HG03457 (cell line): ENCODE results near the gene MGAT5.
"Not testable (repeated sequence)": the region's sequence is repeated elsewhere in the genome, so short reads cannot be mapped to it uniquely, and the experiment has no call there.

Experiments used
- ATAC-seq: cut with Tn5 transposase; IDR thresholded peaks from one replicate; pipeline ENCODE4 v1.9.1; 2021; ENCODE audit warnings: moderate number of reproducible peaks; ENCODE audit not compliant: unreplicated experiment

The MGAT5 gene

GRCh38 chr2:134458950-134459349 lies 205.1 kb downstream of the MGAT5 start:
- ATAC-seq: no peak

DNA sequence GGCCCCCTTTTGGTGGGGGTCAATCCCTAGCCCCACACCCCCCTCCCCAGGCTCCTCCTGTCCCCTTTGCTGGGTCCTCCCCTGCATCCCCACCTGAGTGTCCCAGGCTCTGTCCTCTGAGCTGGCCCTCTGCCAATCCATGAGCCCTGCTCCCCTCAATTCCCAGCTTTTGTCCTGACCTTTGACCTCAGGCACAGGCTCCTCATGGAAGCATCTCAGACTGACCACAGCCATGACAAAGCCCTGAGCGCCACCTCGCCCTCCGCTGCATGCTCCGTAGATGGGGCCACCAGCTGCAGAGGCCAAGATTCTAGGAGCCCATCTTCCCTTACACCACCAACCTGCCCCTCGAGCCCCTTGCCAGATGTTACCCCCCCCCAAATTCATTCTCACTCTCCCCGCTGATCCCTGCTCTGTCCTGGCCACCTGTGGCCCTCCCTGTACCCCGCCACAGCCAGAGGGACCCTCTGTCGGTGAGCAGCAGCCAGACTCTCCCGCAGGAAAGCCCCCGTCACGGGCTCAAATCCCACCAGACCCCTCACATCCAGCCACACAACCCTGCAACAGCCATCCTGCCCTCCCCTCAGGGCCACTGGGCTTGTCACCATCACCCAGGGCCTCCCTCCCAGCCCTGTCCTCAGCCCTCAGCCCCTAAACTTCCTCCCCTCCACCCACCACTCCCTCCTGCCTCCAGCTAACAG lies 206.0 kb downstream of the MGAT5 start:
- ATAC-seq: no peak

DNA sequence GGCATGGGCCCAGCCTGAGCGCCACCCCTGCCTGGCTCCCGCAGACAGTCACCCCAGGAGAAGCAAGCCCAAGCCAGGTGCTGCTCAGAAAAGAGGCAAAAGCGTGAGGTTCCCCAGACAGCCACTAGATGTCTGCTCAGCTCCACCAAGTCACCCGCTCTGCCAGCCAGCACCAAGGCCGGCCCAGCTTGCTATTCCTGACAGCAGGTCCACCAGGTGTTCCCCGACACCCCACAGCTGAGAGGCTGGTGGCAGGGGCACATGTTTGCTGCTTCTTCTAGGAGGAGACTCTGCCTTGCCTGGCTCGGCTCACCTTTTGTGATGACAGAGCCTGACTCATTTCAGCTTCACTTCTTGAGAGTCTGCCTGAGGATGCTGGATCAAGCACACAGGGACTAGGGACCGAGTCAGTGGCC lies 206.7 kb downstream of the MGAT5 start:
- no peak for ATAC-seq

DNA sequence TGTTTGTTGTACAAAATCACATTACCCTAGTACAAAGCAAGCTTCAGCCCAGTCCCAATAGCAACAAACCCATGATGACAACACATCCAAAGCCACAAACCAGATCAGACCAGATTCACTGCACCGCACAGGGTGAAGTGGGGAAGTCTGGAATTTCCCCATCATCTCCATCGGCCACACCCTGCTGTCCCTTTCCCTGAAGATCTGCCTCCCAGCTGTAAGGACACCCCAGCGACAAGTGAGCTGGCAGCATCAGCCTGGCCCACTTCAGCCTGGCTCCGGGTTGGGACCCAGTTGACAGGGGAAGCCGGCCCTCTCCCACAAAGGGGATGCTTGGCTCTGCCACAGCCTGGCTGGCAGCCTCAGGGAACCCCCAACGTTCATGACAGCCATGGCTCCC lies 207.6 kb downstream of the MGAT5 start:
- no peak for ATAC-seq

GRCh38 chr2:134462275-134462674 lies 208.4 kb downstream of the MGAT5 start:
- no peak for ATAC-seq

- ATAC-seq: no peak
Measured at GRCh38 chr2:134462791-134463698, 209.2 kb downstream of the MGAT5 start.

DNA sequence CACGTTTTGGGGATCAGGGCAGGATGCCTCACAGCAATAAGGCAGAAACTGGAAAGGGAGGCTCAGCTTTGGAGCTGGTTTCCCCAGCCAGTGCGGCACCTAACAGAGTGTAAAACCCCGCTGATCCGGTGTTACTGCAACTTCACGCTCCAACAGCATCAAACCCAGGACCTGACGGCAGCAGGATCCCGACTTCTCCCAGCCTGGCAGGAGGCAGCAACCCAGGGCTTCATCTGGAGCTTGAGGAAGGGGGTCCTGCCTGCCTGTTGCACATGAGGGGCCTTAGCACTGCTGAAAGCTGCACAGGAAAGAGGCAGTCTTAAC lies 209.8 kb downstream of the MGAT5 start:
- ATAC-seq: no peak

DNA sequence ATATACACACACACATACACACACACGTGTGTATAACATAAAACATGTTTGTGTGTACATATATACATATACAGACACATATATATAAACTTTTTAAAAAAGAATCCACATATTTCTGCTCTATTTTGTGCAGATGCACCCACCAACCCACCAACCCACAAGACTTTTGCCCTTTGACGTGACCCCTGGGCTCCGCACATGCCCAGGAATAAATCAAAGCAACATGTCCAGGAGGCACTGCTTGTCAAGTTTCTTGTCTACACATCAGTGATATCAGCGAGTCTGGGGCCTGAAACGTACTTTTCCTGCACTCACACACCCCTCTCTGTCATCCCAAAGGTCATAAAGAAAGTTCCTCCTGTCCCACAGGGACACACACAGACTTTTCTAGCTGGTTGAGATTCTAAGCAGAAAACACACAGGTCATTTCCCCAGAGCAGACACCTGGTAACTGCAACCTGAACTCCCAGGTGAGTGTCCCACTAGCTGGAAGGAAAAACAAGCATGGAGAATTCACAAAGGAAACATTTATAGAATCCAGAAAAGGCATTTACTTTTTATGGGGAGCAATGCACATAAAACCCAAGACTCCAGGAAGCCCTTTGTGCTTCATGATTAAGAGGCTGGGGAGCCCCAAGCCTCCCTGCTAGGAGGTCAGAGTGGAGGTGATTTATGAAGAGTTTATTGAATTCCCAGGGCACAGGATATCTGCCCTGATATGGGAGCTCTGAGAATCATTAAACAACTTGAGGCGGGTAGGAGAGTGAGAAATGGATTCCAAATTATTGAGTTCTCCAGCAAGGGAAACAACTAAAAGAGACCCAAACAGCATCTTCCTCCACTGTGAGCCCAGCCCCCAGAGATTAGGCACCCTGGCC lies 211.6 kb downstream of the MGAT5 start:
- ATAC-seq: no peak

DNA sequence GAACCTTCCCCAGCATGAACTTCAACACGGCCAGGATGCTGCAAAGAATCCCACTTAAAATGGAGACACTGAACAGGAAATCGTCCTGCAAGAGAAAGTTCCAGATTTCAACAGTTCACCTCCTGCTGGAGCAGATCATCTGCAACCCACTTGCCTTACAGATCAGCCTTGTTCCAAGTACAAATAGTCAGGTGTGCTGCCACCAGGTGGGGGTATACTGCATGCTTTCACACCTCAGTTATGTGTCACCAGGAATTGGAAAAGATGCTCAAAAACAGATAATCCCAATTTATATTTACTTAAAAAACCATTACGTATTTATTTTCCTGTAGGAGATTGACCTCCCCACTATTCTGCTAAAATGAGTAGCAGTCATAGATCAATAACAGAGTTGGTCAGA lies 212.3 kb downstream of the MGAT5 start:
- ATAC-seq: no peak

GRCh38 chr2:134468164-134468563 lies 214.3 kb downstream of the MGAT5 start:
- ATAC-seq: no peak

DNA sequence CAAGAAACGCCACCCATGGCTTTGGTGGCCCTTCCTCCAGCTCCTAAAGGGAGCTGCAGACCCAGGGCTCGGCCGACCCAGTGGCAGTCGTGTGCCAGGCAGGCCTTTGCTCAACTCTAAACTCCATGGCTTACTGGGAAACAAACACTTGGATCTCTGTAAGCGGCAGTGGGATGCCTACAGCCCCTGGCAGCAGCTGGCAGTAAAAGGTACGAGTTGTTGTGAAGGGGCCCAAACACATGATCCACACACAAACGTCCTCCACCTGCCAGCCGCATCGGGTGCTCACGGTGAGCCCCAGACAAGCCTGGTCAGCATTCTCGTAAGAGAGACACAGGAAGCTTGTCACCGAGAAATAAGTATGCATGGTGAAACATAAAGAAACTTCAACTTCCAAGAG lies 214.9 kb downstream of the MGAT5 start:
- no peak for ATAC-seq

GRCh38 chr2:134469516-134470115 lies 215.7 kb downstream of the MGAT5 start:
- ATAC-seq: no peak

DNA sequence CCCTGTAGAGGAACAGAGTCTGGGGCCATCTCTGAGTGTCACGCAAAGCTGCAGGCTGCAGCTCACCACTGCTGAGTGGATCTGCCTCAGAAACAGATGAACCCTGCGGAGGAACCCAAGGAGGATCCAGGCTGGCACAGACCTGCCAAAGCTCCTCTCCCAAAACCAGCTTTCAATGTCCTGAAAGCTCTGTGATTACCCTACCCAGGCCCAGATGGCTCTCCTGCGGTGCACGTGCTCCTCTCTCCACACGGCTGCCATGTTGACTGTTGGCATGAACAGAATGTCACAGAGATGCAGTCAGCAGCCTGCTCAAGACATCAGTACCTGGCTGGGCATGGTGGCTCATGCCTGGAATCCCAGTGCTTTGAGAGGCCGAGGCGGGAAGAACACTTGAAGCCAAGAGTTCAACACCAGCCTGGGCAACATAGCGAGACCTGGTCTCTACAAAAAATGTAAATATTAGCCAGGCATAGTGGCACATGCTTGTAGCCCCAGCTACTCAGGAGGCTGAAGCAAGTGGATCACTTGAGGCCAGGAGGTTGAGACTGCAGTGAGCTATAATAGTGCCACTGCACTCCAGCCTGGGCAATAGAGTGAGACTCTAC lies 216.8 kb downstream of the MGAT5 start:
- ATAC-seq: no peak

DNA sequence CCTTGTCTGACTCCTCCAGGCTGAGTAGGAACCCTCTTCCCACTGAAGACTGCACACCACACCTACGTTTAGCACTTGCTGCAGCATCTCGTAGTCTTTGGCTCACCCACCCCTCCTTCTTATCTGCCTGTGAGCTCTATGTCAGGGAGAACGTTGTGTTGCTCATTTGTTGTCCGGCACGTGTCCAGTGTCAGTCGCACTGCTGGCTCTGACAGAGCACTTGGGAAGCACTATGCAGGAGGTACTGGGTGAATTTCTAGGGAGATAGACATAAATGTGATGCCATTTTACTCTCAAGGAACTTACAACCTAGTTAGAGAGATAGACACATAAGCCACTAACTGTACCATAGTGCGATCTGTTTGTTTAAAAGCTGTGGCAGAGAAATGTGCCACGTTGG lies 223.1 kb downstream of the MGAT5 start:
- ATAC-seq: not testable (repeated sequence)

DNA sequence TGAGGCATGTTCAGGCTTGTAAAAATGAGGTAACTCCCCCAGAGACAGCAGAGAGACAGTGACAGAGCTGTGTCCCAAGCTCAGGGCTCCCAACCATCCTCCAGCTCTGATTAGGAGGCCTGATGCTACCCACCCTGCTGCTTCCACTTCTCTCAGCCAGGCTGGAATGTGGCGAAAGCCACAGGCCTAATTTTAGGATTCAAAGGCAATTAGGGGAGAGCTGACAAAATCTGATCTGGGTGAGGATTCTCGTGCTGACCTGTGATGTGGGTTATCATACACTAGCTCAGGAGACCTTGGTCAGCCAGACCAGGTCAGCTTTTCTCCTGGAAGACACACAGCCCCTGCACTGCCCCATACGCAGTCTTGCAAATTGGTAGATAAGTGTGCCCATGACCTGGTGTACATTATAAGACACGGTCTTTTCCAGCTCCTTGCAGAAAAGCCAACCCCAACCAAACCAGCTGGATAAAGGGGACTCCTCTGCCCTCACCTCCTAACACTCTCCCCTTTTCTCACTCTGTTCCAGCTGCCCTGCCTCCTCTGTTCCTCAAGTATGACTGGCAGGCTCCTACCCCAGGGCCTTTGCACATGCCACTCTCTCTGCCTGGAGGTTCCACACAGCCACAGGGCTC lies 225.9 kb downstream of the MGAT5 start:
- ATAC-seq: no peak

GRCh38 chr2:134482131-134482723 lies 228.4 kb downstream of the MGAT5 start:
- ATAC-seq: no peak

GRCh38 chr2:134482766-134483340 lies 229.0 kb downstream of the MGAT5 start:
- no peak for ATAC-seq

- ATAC-seq: no peak
Measured at GRCh38 chr2:134489732-134490384, 236.0 kb downstream of the MGAT5 start.

GRCh38 chr2:134490559-134490958 lies 236.7 kb downstream of the MGAT5 start:
- no peak for ATAC-seq
